HG02798 (cell line): ENCODE data around the gene FAM53C.
"Not testable (repeated sequence)": the region's sequence is repeated elsewhere in the genome, so short reads cannot be mapped to it uniquely, and the experiment has no call there.

Experiments
- ATAC-seq: cut with Tn5 transposase; IDR thresholded peaks from one replicate; pipeline ENCODE4 v1.9.1; 2021; ENCODE audit warnings: mild to moderate bottlenecking; ENCODE audit not compliant: unreplicated experiment, poor library complexity

Gene FAM53C

DNA sequence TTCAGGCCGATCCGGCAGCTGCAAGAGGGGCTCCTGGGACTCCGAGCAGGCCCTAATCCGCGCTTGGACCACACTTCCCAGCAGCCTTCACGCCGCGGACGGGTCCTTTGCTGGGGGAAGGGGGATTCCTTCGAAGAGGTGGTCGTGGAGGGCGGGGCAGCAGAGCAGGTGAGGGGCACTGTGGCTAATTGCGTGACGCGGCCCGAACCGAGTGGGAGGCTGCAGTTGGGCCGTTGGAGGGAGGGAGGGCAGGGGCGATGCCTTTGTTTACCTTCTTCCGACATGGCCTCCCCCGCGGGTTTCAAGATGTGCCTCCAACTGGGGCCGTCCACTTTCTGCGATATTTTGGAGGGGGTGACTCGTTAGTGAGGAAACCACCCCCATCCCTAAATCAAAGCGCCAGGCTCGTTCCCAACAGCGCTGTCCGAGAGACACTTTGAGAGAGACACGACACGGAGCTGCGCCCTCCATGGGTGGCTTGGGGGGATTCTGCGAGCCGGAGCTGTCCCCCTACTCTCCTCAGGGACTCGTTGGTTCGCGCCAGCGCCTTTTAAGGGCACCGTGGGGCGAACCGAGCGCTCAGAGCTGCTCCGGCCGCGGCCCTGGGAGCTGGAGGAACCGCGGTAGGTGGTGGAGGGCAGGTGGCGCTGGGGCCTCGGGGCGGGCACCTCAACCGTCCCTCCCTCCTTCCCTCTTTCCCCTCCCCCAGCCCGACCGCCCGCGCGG is at the start of gene FAM53C:
FAM53C (plus strand) TSS at position 582 of the 726 bp plus-strand sequence. CDS start 3,070 bp downstream, outside the sequence.
- ATAC-seq, result peak; percentile 87

DNA sequence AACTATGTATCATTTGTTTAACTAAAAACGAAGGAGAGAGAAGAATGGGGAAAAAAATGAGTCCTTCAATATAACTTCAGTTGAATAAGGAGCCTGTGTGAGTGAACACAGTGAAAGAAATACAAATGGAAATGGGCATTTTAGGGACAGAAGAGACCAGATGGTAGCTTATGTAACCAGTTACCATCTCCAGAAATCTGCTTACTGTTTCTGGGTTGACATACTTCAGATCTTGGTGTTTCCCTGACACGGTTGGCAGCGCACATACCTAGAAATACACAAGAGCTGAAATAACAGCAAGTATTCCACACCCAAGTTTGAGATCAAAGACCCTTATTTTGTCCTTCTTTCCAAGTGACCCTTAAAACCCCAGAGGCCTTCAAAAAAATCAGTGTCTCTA is 48.8 kb upstream of the FAM53C start:
- ATAC-seq, result no peak

DNA sequence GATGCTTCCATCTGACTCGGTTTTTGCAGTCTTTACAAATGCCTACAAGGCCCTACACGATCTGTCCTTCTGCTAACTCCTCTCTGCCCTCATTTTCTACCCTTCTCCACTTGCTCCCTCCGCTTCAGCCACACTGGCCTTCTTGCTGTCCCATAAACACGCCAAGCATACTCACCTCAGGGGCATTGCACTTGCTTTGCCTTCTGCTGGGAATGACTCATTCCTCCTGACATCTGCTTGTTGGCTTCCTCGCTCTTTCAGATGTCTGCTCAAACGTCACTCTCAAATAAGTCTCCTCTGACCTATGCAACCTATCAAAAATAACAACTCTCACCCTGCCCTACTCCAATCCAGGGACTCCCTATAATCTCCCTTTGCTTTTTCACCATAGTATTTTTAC is 34.7 kb upstream of the FAM53C start:
- ATAC-seq, result no peak

- ATAC-seq, result no peak
Observed at GRCh38 chr5:138305797-138306196, 32.3 kb upstream of the FAM53C start.

- ATAC-seq, result no peak
Observed at GRCh38 chr5:138315751-138316278, 22.3 kb upstream of the FAM53C start.

GRCh38 chr5:138316355-138316754 is 21.7 kb upstream of the FAM53C start:
- no peak for ATAC-seq

DNA sequence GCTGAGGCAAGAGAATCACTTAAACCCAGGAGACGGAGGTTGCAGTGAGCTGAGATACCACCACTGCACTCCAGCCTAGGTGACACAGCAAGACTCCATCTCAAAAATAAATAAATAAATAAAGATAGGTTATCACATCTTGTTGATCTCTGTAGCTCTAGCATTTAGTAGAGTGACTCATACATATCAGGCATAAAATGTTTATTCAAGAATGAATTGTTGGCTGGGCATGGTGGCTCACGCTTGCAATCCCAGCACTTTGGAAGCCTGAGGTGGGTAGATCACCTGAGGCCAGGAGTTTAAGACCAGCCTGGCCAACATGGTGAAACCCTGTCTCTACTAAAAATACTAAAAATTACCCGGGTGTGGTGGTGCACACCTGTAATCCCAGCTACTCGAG is 19.9 kb upstream of the FAM53C start:
- not testable (repeated sequence) for ATAC-seq

DNA sequence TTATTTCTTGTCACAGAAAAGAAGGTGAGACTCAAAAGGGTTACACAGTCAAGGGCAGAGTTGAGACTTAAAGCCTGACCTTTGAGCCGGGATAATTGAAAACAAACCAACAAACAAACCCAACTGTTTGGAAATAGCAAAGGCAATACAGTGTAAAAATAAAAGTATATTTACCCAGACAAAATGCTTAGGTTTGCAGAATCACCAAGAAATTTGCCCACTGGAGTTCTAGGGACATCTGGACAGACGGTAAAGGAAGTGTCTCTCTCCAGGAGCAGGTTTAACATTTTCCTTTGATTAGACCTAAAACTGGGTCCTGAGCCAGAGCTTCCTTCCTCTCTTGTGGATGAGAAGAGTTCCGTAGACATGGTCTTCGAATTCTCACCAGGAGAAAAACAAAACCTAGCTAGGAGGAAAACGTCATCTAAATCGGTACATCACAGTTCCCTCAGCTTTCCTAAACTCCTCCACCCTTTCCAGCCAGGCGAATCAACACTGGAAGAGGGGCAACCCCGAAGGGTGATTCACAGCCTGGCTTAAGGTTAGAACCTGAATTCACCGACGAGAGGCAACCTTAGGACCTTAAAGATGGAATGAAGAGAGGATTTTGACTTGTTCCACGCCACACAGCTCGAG is 7.1 kb upstream of the FAM53C start:
- ATAC-seq, result no peak

GRCh38 chr5:138331449-138332368 is 6.4 kb upstream of the FAM53C start, which contains the start of gene CDC25C:
TSS of gene CDC25C (minus strand) at chr5:138331804. CDS start at chr5:138331180, 624 bp downstream.
- ATAC-seq, result peak; percentile 99

DNA sequence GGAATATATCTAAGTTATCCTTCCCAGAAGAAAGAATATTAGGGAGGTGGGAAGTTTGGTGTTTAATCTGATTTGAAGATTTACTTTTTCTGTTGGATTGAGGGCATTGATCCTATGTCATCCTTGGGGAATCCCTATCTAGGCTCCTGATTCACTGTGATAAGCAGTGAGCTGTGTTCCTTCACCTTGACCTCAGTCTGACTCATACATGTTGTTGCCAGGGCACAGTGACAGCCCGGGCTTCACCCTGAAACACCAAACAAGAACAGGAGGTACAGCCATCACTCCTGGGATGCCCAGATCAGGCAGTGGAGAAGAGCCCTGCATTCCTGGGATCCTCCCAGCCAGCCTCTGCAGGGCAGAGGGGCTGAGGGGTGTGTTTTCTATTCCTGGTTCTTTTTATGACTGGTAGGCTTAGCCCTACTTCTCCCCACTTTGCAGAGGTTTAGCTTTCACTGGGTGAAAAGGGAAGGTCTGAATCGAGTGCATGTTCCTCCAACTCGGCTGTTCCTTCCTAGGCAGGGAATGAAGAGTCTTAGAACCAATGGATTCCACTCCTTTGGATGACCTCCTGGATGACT is 3.1 kb upstream of the FAM53C start:
- ATAC-seq, result no peak

DNA sequence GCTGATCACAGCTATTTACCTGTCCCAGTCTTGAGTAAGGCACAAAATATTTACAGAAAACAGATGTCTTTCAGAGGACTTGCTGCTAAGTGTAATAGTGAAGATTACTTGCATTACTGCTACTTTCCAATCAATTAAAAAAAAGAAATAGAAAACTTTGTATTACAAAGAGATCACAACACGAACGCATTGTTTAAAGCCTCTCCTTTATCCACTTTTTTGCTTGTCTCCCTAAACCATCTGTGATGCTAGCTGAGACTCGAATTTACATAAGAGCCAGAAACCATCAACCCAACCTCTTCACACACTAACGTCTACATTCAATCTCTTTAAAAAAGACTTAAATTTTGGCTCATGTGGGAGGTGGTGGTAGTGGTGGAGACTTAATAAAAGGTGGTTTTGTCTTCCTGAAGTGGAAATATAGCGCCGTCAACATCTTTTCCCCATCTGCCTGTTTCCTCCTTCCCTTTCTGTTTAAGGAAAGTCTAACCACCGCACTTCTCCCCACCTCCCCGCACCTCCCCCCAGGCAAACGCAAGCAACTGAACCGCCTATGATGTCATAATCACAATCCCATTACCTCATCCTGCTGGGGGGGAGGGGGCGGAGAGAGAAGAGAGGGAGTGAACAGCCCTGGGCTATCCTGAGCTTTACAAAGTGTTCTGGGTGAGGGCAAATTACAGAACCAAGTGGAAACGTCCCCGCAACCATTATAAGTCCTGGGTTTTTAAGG is 948 bp upstream of the FAM53C start:
- peak; percentile 17 for ATAC-seq

GRCh38 chr5:138338411-138339090 is 485 bp downstream of the FAM53C start:
- ATAC-seq, result peak; percentile 2

- ATAC-seq, result no peak
Observed at GRCh38 chr5:138339091-138339456, 1.0 kb downstream of the FAM53C start.

DNA sequence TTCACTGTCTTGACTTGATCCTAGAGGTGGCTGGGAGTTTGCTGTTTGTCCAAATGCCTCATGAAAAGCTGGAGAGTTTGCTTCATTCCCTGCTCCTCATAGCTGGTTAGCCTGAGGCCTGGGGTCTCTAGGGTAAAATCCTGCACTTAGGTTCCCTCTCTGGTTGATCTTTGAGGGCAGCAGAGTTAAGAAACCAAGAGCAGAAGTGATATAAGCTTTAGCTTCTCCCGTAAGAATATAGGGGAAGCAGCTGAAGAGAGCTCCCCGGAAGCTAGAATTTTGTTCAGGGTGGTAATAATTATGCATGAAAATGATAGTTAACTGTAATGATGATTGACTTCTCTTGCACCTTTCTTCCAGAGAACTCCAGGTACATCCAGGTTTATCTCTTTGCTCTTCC is 1.4 kb downstream of the FAM53C start:
- ATAC-seq, result no peak

DNA sequence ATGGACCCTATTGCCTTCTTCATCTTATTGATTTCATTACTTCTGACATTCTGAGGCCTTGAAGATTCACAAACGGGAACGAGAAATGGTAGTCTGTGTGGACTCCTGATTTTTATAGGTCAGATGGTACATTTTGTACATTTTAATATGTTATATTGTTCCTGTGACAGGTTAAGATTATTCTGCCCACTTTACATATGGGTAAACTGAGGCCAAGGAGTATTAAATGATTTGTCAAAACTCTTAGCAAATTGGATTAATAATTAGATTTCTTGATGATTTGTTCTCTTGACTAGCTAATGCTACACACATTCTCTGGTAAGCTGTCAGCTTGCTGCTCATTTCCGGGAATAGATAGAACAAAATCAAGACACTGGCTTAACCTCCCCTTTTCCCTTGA is 1.9 kb downstream of the FAM53C start:
- ATAC-seq, result no peak

GRCh38 chr5:138344887-138345622 is 7.0 kb downstream of the FAM53C start:
- ATAC-seq, result no peak

DNA sequence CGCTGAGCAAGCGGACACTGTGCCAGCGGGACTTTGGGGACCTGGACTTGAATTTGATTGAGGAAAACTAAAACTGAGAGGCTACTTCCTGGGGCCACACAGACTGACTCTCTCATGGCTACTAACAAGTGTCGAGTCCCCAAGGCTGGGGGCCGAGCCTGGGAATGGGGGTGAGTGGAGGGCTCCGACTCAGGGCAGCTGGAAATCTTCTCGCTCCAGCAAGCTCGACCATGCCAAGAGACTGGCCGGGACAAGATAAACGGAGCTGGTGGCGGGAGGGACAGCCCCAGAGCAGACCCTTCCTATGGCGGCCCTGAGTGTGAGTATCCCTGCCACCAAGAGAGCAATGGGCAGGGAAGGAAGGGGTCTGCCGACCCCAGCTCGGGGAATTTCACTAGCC is 8.8 kb downstream of the FAM53C start:
- no peak for ATAC-seq

- no peak for ATAC-seq
Observed at GRCh38 chr5:138349852-138350562, 11.9 kb downstream of the FAM53C start.
